HL-60 (cell line): ENCODE results near the gene FLACC1.

Source experiments
- CTCF ChIP-seq: IDR thresholded peaks from one replicate; pipeline ENCODE4 v1.5.1; 2011; ENCODE audit warnings: low read length, control low read depth, inconsistent platforms; ENCODE audit not compliant: insufficient read depth
- GABPA ChIP-seq: IDR thresholded peaks from 2 replicates; pipeline ENCODE4 v1.6.1; 2012; ENCODE audit warnings: low read depth
- POLR2AphosphoS5 ChIP-seq: IDR thresholded peaks from 2 replicates; pipeline ENCODE4 v1.6.1; 2012; ENCODE audit warnings: low read depth
- REST ChIP-seq: IDR thresholded peaks from 2 replicates; pipeline ENCODE4 v1.6.1; 2012; ENCODE audit warnings: low read depth; ENCODE audit not compliant: insufficient replicate concordance

GRCh38 chr2:201378496-201379397 is 21.6 kb upstream of the FLACC1 start:
- TF ChIP-seq CTCF (no peak), POLR2AphosphoS5 (no peak), GABPA (no peak), REST (no peak)
